ENCODE results near the gene RYR2. TPM values are rescaled to one million over a fixed set of nuclear protein-coding genes. Genes with fewer than 3 reads are reported as not detected.
"Not testable (repeated sequence)": the region's sequence is repeated elsewhere in the genome, so short reads cannot be mapped to it uniquely, and the experiment has no call there.

Gene RYR2
- total RNA-seq, 1 experiment from 2014 or later, result 4.7 TPM

DNA sequence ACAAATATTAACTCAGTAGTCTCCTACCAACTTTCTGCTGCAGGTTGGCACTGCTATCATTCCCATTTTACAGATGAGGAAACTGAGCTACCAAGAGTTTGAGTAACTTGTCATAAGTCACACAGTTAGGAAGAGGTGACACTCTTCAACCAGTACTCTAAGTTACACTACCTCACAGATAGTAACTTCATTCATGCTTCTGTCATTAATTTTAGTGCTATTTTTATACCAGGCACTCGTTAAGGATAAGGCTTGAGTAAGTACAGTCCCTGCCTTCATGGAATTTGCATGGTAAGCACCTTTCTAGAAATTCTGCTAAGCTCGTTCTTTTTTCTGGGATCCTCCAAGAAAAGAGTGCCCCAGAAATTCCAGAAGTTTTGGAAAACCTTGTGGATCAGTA, 770.1 kb downstream of the RYR2 start:
- DNase-seq (ENCODE audit: extremely low read depth, low read depth), result no peak

- DNase-seq (ENCODE audit: extremely low read depth, low read depth), result peak; percentile 19
Observed at GRCh38 chr1:237814319-237814924, 772.4 kb downstream of the RYR2 start.

- no peak for DNase-seq (ENCODE audit: extremely low read depth, low read depth)
Observed at GRCh38 chr1:237817277-237817676, 775.3 kb downstream of the RYR2 start.

DNA sequence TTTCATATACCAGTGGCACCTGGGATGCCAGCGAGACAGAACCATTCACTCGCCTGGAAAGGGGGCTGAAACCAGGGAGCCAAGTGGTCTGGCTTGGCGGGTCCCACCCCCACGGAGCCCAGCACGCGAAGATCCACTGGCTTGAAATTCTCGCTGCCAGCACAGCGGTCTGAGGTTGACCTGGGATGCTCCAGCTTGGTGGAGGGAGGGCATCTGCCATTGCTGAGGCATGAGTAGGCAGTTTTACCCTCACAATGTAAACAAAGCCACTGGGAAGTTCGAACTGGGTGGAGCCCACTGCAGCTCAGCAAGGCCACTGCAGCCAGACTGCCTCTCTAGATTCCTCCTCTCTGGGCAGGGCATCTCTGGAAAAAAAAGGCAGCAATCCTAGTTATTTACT, 778.6 kb downstream of the RYR2 start:
- peak; percentile 42 for DNase-seq (ENCODE audit: extremely low read depth, low read depth)

DNA sequence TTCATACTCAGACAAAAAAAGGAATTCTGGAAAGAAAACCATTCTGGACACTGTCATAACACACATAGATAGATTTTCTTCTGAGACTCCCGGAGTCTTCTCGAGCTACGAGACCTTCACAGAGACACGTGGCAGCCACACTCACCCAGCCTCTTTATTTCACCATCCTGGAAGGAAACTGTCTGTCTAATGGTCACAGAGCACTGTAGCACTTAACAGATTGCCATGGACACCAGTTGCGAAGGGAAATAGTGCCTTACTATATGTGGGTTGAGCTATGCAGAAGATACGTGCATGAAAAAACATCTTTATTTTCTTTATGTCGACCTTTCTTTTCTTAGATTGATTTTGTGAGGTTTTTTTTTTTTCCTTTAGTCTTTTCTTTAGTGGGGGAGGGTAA, 790.9 kb downstream of the RYR2 start:
- DNase-seq (ENCODE audit: extremely low read depth, low read depth), result no peak

DNA sequence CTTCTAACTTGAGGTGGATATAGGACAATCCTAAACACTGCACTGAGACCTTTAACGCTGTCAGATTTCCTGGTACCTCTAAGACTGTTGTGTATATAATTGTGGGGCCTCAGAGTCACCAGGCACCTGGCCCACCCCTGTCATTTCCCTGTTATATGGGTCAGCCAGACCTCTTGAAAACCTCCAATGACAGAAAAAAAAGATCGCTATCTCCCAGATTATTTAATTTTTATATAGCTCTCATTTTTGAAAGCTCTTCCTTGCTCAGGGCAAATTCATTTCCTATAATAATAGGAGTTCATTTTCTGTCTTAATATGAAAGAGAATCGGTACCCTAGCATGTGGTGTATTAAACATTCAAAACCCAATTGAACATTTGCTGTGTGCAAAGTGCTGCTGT, 792.1 kb downstream of the RYR2 start:
- no peak for DNase-seq (ENCODE audit: extremely low read depth, low read depth)

GRCh38 chr1:237834461-237834860, 792.5 kb downstream of the RYR2 start:
- no peak for DNase-seq (ENCODE audit: extremely low read depth, low read depth)

GRCh38 chr1:237838320-237838719, 796.3 kb downstream of the RYR2 start:
- no peak for DNase-seq (ENCODE audit: extremely low read depth, low read depth)

DNA sequence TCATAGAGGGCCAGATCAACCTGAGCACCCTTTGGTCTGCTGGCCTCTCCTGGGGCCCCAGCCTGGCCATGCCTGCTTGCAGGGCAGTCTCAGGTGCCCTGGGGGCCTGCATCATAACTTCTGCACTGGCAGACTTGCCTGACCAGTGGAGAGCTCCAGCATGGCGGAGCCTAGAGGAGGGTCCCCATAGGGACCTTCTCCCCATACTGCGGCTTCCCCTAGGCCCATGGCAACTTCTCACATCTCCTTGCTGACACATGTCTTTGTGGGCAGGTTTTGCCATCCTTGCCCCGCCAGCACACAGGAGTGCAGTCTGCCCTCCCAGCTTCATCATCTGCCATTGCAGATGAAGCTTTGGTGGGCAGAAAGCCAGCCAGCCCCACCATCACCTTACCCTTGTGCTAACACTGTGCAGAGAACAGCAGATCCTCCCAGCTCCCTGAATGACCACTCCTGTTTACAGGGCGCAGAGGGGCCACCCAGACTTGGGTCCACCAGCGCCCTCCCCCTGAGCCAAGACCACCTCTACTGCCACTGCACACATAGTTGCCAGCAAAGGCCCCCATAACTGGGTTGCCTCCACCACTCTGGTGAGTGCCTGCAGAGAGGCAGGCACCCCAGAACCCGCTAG, 797.0 kb downstream of the RYR2 start:
- no peak for DNase-seq (ENCODE audit: extremely low read depth, low read depth)

GRCh38 chr1:237841485-237841884, 799.5 kb downstream of the RYR2 start:
- no peak for DNase-seq (ENCODE audit: extremely low read depth, low read depth)

DNA sequence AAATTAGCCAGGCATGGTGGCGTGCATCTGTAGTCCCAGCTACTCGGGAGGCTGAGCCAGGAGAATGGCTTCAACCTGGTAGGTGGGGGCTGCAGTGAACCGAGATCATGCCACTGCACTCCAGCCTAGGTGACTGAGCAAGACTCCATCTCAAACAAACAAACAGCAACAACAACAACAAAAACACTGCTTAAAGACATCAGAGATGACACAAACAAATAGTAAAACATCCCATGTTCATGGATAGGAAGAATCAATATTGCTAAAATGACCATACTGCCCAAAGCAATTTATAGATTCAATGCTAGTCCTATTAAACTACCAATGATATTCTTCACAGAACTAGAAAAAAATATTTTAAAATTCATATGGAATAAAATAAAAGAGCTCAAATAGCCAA, 801.5 kb downstream of the RYR2 start:
- DNase-seq (ENCODE audit: extremely low read depth, low read depth), result not testable (repeated sequence)

DNA sequence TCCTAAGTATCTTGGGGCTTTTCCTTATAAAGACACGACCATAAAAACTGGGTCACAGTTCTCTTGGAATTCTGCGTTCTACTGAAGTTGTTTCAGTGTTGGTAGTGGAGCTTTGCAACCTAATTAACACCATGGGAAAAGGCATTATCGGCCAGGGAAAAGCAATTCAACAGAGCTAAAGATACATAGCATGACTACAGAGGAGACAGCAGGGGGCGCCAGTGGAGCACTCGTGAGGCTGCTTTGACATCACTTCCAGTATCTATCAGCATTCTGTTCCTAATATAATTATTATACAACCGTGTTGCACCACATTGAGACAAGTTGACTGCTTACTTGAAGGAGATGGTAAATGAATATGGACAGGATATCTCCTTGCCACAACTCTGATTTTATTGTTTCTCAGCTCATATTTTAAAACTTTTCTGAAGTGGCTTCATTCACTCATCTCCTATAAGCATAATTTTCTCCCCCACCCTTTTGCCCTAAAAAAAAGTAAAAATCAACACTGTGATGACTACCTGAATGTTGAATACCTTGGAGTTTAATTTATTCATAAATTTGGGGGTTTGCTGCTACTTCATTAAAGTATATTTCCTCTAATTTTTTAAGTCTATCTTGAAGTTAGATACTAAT, 809.3 kb downstream of the RYR2 start:
- DNase-seq (ENCODE audit: extremely low read depth, low read depth), result peak; percentile 64

DNA sequence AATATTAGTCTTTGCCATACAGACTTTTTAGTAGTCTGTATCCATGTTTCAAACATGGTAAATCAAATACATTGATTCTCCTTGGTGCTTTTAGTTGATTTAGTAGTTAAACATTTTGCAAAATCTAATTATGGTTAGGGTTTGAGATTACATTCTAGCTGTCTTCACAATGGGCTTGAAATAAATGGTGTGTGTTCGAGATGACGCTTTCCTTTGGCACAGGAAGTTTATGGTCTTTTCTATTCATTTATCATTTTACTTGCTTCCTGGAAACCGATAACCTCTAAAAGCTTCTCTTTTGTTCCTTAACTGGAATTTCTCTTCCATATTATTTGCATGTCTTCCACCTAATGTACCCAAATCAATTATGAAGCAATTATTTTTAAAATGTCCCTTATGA, 810.4 kb downstream of the RYR2 start:
- DNase-seq (ENCODE audit: extremely low read depth, low read depth), result no peak

- DNase-seq (ENCODE audit: extremely low read depth, low read depth), result no peak
Observed at GRCh38 chr1:237857455-237857854, 815.5 kb downstream of the RYR2 start.

DNA sequence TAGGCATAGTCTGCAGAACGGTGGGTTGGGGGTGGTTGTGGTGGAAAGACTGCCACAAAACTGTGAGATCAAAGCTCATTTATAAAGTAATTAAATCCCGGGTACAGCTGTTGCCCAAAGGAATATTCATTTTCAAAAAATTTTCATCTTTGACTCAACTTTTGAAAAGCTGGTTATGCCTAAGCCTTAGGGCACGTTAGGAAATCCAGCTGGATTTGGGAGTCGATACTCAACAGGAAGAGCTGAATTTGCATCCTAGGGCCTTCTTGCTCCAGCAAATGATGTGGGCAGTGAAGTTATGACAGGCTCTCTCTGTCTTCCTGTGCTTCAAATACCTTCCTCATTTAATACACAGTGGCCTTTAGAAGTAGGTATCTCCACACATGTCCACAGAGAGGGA, 817.0 kb downstream of the RYR2 start:
- DNase-seq (ENCODE audit: extremely low read depth, low read depth), result no peak

DNA sequence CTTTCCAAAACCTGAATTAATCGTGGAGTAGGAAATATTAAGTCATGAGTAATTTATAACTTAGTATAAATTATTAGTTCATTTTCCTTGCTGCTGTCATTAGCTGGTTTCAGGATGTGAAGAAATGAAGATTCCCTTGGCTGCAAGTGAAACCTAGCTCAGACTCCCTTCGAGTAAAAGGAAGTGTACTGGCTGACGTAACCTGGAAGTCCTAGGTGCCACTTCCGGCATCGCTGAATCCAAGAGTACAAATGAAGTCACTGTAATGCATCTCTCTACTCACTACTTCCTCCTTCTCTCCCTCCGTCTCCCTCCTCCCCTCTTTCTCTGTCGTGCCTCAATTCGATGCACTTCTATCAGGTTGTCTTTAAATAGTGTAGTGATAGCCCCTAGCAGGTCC, 820.0 kb downstream of the RYR2 start:
- no peak for DNase-seq (ENCODE audit: extremely low read depth, low read depth)

- DNase-seq (ENCODE audit: extremely low read depth, low read depth), result no peak
Observed at GRCh38 chr1:237863234-237863633, 821.2 kb downstream of the RYR2 start.

DNA sequence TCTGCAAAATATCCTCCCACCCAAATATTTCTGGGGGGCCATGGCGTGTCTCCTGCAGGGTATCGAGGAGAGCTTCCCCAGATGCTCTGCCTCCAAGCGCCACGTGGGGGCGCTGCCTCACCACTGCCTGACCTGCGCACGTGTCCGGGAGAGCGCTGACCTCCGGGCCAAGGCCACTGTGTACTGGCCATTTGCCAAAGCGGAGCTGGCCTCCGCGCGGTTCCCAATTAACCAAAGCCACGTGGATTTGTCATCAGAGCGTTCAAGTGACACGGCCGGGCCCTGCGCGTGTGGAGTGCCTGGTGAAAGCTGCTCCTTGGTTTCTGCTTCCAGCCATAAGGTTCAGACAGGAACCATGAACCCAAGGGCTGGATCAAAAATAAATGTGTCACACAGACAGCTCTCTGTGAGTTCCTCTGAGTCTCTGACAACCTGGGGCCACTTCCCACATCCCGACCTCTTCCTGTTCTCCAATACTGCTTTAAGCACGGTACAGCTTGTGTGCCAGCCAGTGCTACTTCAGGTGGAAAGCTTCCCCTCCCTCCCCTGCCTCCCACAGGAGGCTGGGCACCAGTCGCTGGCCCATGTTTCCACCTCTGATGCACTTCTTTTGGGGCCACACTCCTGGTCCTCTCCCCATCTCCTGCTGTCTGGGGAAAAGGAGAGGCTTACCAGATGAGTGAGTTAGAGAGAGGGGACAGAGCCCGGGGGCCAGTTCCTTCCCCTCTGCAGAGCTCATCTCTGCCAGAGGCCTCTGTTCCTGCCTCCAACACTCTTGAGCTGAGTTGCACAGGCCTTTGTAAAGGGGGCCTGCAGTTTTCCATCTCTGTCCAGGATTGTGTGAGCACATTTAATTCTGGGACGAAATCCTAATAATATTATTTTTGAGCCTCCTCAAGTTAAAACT, 822.6 kb downstream of the RYR2 start:
- DNase-seq (ENCODE audit: extremely low read depth, low read depth), result peak; percentile 50

DNA sequence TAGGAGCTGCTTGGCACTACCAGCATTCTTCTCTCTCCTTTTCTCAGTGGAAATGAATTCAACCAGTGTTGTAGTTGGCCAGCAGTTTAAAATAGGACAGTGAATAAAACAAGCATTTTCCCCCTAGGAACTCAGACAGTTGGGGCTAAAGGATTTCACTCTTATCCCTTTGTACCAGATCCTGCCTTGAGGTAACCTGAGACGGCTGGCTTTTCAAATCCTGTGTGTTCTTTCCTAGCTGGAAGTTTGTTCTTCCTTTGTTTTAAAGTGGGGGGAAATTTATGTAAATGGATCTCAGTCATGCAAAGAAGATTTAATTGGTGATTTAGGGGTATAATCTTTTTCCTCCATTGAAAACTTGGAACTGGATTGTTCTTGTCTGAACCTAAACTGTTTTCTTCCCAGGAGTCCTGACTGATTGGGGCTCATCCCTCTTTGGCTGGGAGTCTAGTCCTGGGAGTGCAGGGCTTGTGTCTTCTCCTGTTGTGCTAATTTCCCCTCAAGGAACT, 825.5 kb downstream of the RYR2 start:
- no peak for DNase-seq (ENCODE audit: extremely low read depth, low read depth)

- DNase-seq (ENCODE audit: extremely low read depth, low read depth), result no peak
Observed at GRCh38 chr1:237868817-237869600, 827.0 kb downstream of the RYR2 start.
